Activated CD8-positive, alpha-beta T cell treated with anti-CD3 and anti-CD28 coated beads, Interleukin-2, amount 10 ng/mL, durations not matched to agents 7 days and 5 days (primary cell): ENCODE data around the gene SLC24A5. TPM values are rescaled to one million over a fixed set of nuclear protein-coding genes. Genes with fewer than 3 reads are reported as not detected.

Experiments used
- ATAC-seq: fragments of 150-1000 bp; cut with Tn5 transposase; one replicate; pipeline ENCODE4 v1.10.0; 2021; ENCODE audit warnings: moderate library complexity
- CTCF ChIA-PET: fragments of 350-600 bp; sonication (Branson Sonifier 250); formaldehyde crosslinking; loops from one replicate; lab custom pipeline; 2021; ENCODE audit warnings: antibody characterized with exemption; lab: Charles Lee
- POLR2A ChIA-PET: fragments of 350-600 bp; sonication (Branson Sonifier 250); formaldehyde crosslinking; loops from one replicate; lab custom pipeline; 2021; ENCODE audit warnings: antibody characterized with exemption; lab: Charles Lee
- DNase-seq: peaks from one replicate; pipeline ENCODE4 v3.0.0-alpha.2; 2020
- H3K27ac Mint-ChIP-seq: one replicate; pipeline ENCODE4 v1.8.0; 2021; ENCODE audit warnings: mild to moderate bottlenecking, mixed read lengths
- H3K27me3 Mint-ChIP-seq: one replicate; pipeline ENCODE4 v1.8.0; 2021; ENCODE audit warnings: low read depth, mixed read lengths
- H3K36me3 Mint-ChIP-seq: one replicate; pipeline ENCODE4 v1.8.0; 2021; ENCODE audit warnings: low read depth, mixed read lengths
- H3K4me1 Mint-ChIP-seq: one replicate; pipeline ENCODE4 v1.8.0; 2021; ENCODE audit warnings: low read depth, mixed read lengths
- H3K4me3 Mint-ChIP-seq: one replicate; pipeline ENCODE4 v1.8.0; 2021; ENCODE audit warnings: mild to moderate bottlenecking, mixed read lengths
- H3K9me3 Mint-ChIP-seq: one replicate; pipeline ENCODE4 v1.8.0; 2022; ENCODE audit warnings: mixed read lengths; ENCODE audit not compliant: insufficient read depth
- total RNA-seq, 2 experiments: library from RNA; stranded (reverse); gene quantifications; one replicate each; pipeline ENCODE4 v1.2.3, GENCODE V29; 2021

The SLC24A5 gene
- total RNA-seq, 2 experiments from 2014 or later, result not detected

DNA sequence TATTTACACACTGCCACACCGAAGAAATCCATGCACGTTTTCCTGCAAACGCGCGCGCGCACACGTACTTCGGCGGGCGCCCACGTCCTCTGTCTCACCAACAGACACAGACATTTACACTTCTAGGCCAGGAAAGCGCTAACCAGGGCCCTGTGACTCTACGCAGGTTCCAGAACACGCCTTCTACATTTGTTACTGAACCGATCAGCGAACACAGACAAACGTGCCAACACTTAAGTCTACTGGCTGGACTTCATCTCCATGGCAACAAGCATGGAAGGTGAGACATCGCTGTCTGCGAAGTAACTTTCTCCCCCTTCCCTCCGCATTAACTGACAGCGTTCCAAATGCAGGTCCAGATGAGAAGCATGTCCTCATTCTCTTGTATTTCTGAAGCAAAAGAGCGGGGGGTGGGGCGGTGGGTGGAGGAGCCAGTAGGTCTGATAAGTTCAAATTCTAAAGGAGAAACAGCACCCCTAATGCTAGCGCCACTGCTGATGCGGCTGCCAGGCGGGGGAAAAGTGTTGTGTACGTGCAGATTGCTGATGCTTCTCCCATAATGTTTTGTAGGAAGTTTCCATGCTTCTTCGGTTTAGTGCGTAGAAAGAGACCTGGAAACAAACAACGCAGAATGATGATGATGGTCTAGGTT is 70.9 kb downstream of the SLC24A5 start, which contains the start of gene CTXN2:
Gene CTXN2 (plus strand): TSS at position 92 of the 652 bp plus-strand sequence. CDS start 9,636 bp downstream, outside the sequence.
- Mint-ChIP-seq H3K4me1 (peaks cover 4% of the 10 kb centered on the region), H3K36me3 (no peaks in the 10 kb centered on the region), H3K27me3 (peaks cover 25% of the 10 kb centered on the region), H3K9me3 (no peaks in the 10 kb centered on the region), H3K4me3 (no peak within 1 kb of the TSS), H3K27ac (no peak within 1 kb of the TSS)
- ATAC-seq, result no peak
- no peak for DNase-seq
- CTCF ChIA-PET, result no interaction called here
- POLR2A ChIA-PET, result no interaction called here

Other genes starting within 250 kb of the SLC24A5 start
- gene MYEF2, start 57.3 kb downstream of the SLC24A5 start, total RNA-seq, result 10 to 100 TPM; 25.4 to 28.5 TPM
- gene CTXN2, start 70.7 kb downstream of the SLC24A5 start, total RNA-seq, result not detected
- gene SLC12A1, start 85.3 kb downstream of the SLC24A5 start, total RNA-seq, result not detected
- 100 to 1,000 TPM; 350 to 360 TPM for gene DUT, start 210.4 kb downstream of the SLC24A5 start, total RNA-seq